ENCODE measurements around the gene GPRASP1. TPM values are rescaled to one million over a fixed set of nuclear protein-coding genes. Genes with fewer than 3 reads are reported as not detected.

Gene GPRASP1
- total RNA-seq: 1 to 10 TPM; 2.2 to 9.7 (median 7.3) TPM
- polyA plus RNA-seq: 1 to 10 TPM; 1.4 to 4.0 TPM
- long read RNA-seq, donor 1, full-length matches to known transcripts: 6 of 19 reads
- long read RNA-seq, donor 1, partial matches to known transcripts: 10 of 19 reads
- long read RNA-seq, donor 1, other reads (novel, unspliced or antisense): 3 of 19 reads
- long read RNA-seq, donor 2, full-length matches to known transcripts: 2 of 8 reads
- long read RNA-seq, donor 2, partial matches to known transcripts: 0 of 8 reads
- long read RNA-seq, donor 2, other reads (novel, unspliced or antisense): 6 of 8 reads
- long read RNA-seq, donor 3, full-length matches to known transcripts: 1 of 3 reads
- long read RNA-seq, donor 3, partial matches to known transcripts: 1 of 3 reads
- long read RNA-seq, donor 3, other reads (novel, unspliced or antisense): 1 of 3 reads

GRCh38 chrX:102651242-102652011 lies at the start of gene GPRASP1:
Gene GPRASP1 (plus strand): TSS chrX:102651483. CDS start chrX:102653914, 2,431 bp downstream.
- whole genome bisulfite sequencing, 4 donors: 0 to 49% (median 22%) methylated on average over 55 to 61 of the region's 61 CpGs
- Histone ChIP-seq H3K9me3 (peaks cover 0 to 1% (median 0%) of the 10 kb centered on the region in 12 donors), H3K27me3 (no peaks in the 10 kb centered on the region), H3K4me3 (peak within 1 kb of the TSS; percentile 48 to 82 (median 66)), H3K4me1 (peaks cover 0 to 9% (median 0%) of the 10 kb centered on the region in 12 donors), H3K27ac (peak within 1 kb of the TSS in 9 of 12 donors; percentile 32 to 87 (median 59)), H3K36me3 (peaks cover 0 to 5% (median 0%) of the 10 kb centered on the region in 9 donors)
- ATAC-seq: peak; percentile 72 to 90 (median 79)
- intact Hi-C loops (cut with DNase I): loop anchor here in 6 of 10 donors (2.0 to 10.0 kb wide), 6 partner anchors 47 to 63 kb away; partner anchors contain the start of genes GPRASP2 (in 6 of the 6) and ARMCX5 (in 2 of the 6)
- TF ChIP-seq CTCF (IDR thresholded peaks at IDR 0.05) (no peak), POLR2A (IDR thresholded peaks at IDR 0.05) (no peak)
- peak; percentile 54 to 76 (median 73) for DNase-seq

- intact Hi-C loops (cut with DNase I): loop anchor here in 3 of 10 donors (5.0 to 10.0 kb wide), 4 partner anchors 48 to 110 kb away; partner anchors contain the start of genes GPRASP1 (in 2 of the 3) and GPRASP2 (in 2 of the 3)
- 43 to 67% (median 55%) methylated on average over 1 of the region's 1 CpG for WGBS, 4 donors
- no peak for DNase-seq
Observed at GRCh38 chrX:102604327-102604726, 47.0 kb upstream of the GPRASP1 start.

GRCh38 chrX:102606115-102606514 lies 45.2 kb upstream of the GPRASP1 start:
- TF ChIP-seq CTCF (IDR thresholded peaks at IDR 0.05): no peak
- Histone ChIP-seq H3K27me3 (peaks cover 0 to 4% (median 0%) of the 10 kb centered on the region in 9 donors), H3K9me3 (no peaks in the 10 kb centered on the region), H3K4me3 (no peak overlapping the region), H3K27ac (no peak overlapping the region), H3K4me1 (peaks cover 0 to 5% (median 0%) of the 10 kb centered on the region in 12 donors), H3K36me3 (peaks cover 0 to 8% (median 0%) of the 10 kb centered on the region in 9 donors)
- intact Hi-C loops (cut with DNase I): loop anchor here in 2 of 10 donors (10.0 kb wide), 2 partner anchors 49 to 109 kb away; partner anchors contain the start of genes GPRASP1 (in 1 of the 2) and GPRASP2 (in 1 of the 2)
- DNase-seq (no peak), ATAC-seq (no peak)
- 79 to 98% (median 88%) methylated on average over 1 of the region's 1 CpG for WGBS, 4 donors

More at GRCh38 chrX:102604327-102604726, 47.0 kb upstream of the GPRASP1 start:
- no peaks in the 10 kb centered on the region for H3K9me3 ChIP-seq
- no peaks in the 10 kb centered on the region for H3K27me3 ChIP-seq
- H3K36me3 ChIP-seq: peaks cover 0 to 8% (median 0%) of the 10 kb centered on the region in 9 donors
- H3K4me3 ChIP-seq: no peak overlapping the region
- H3K4me1 ChIP-seq: peaks cover 0 to 5% (median 0%) of the 10 kb centered on the region in 12 donors
- no peak for ATAC-seq
- no peak for TF ChIP-seq CTCF (IDR thresholded peaks at IDR 0.05)
- no peak for TF ChIP-seq POLR2A (IDR thresholded peaks at IDR 0.05)
- H3K27ac ChIP-seq: no peak overlapping the region
